Body of pancreas (tissue), 4 donors: ENCODE measurements around the gene GRXCR1.

ENCODE experiments used
- CTCF ChIP-seq, 7 experiments: fragments of 450-650 bp in 4 of 7; fragments of 200-600 bp in 3 of 7; sonication (generic) in 3 of 7; IDR thresholded peaks; one replicate each; pipeline ENCODE4 v1.5.1; 2016 to 2019; ENCODE audit warnings: antibody characterized with exemption in 7 of 7
- POLR2A ChIP-seq, 3 donors: fragments of 450-650 bp; IDR thresholded peaks; one replicate each; pipeline ENCODE4 v1.6.1; 2016; ENCODE audit warnings: antibody characterized with exemption in 3 of 3, mild to moderate bottlenecking in 2 of 3

- no peak for TF ChIP-seq CTCF (IDR thresholded peaks at IDR 0.05)
- TF ChIP-seq POLR2A (IDR thresholded peaks at IDR 0.05) = no peak
These were observed 121.7 kb downstream of the GRXCR1 start for GRCh38 chr4:43014256-43014655.
